PC-3 (cell line): ENCODE measurements around the gene ZNF432. TPM values are rescaled to one million over a fixed set of nuclear protein-coding genes. Genes with fewer than 3 reads are reported as not detected.
A peak's percentile ranks its signal among the peaks of the same experiment; 100 is the strongest.

Source experiments
- ATAC-seq: fragments of 200-7000 bp; cut with Tn5 transposase; 2 replicates; pipeline ENCODE4 v1.9.1; 2020; ENCODE audit warnings: mild to moderate bottlenecking, moderate library complexity
- BruUV-seq: library from RNA; stranded (reverse); fragments of 400-500 nt; replicated peaks from 2 replicates; lab custom pipeline; 2021; lab: Mats Ljungman, UMichigan
- CTCF ChIA-PET: fragments of 300-600 bp; sonication (Branson Sonifier 250); formaldehyde crosslinking; loops from one replicate; lab custom pipeline; 2022; ENCODE audit warnings: antibody characterized with exemption; lab: Charles Lee
- POLR2A ChIA-PET: fragments of 300-600 bp; sonication (Branson Sonifier 250); formaldehyde crosslinking; loops from one replicate; lab custom pipeline; 2022; ENCODE audit warnings: antibody characterized with exemption; ENCODE audit not compliant: unreplicated experiment; lab: Charles Lee
- DNase-seq: peaks from one replicate; pipeline ENCODE4 v3.0.0-alpha.2; 2015
- H2AFZ ChIP-seq: fragments of 300-600 bp; sonication (generic); 2 replicates; pipeline ENCODE4 v1.6.0; 2016; ENCODE audit warnings: antibody characterized with exemption, low read length
- H3F3A ChIP-seq: fragments of 300-600 bp; sonication (generic); one replicate; pipeline ENCODE4 v1.6.0; 2017; ENCODE audit warnings: antibody characterized with exemption, low read length, control low read depth, mild to moderate bottlenecking; ENCODE audit not compliant: unreplicated experiment
- H3K27ac ChIP-seq: fragments of 300-600 bp; sonication (generic); 2 replicates; pipeline ENCODE4 v1.5.1; 2016; ENCODE audit warnings: mild to moderate bottlenecking, low read length
- H3K27me3 ChIP-seq: fragments of 300-600 bp; sonication (generic); 2 replicates; pipeline ENCODE4 v1.6.1; 2016; ENCODE audit warnings: low read length, mixed read lengths
- H3K36me3 ChIP-seq: fragments of 300-600 bp; sonication (generic); 2 replicates; pipeline ENCODE4 v1.6.1; 2016; ENCODE audit warnings: low read depth, mixed run types, low read length, mixed read lengths
- H3K4me1 ChIP-seq: fragments of 300-600 bp; sonication (generic); 2 replicates; pipeline ENCODE4 v1.5.1; 2016; ENCODE audit warnings: low read length; ENCODE audit not compliant: insufficient read depth
- H3K4me2 ChIP-seq: fragments of 300-600 bp; sonication (generic); 2 replicates; pipeline ENCODE4 v1.6.0; 2016; ENCODE audit warnings: low read length
- H3K4me3 ChIP-seq: fragments of 300-600 bp; sonication (generic); 2 replicates; pipeline ENCODE4 v1.5.1; 2016; ENCODE audit warnings: mild to moderate bottlenecking, low read length, mixed read lengths
- H3K79me2 ChIP-seq: fragments of 300-600 bp; sonication (generic); 2 replicates; pipeline ENCODE4 v1.6.1; 2017; ENCODE audit warnings: low read length, mixed read lengths
- H3K9ac ChIP-seq: fragments of 300-600 bp; sonication (generic); 2 replicates; pipeline ENCODE4 v1.6.0; 2016; ENCODE audit warnings: mild to moderate bottlenecking, low read length
- H3K9me2 ChIP-seq: fragments of 300-600 bp; sonication (generic); replicated peaks from 2 replicates; pipeline ENCODE4 v1.6.1; 2016; ENCODE audit warnings: mixed run types, low read length, mixed read lengths
- H3K9me3 ChIP-seq: fragments of 300-600 bp; sonication (generic); 2 replicates; pipeline ENCODE4 v1.6.1; 2016; ENCODE audit warnings: low read length, mixed read lengths
- H4K20me1 ChIP-seq: fragments of 300-600 bp; sonication (generic); 2 replicates; pipeline ENCODE4 v1.6.1; 2016; ENCODE audit warnings: low read length, mixed read lengths
- CTCF ChIP-seq: fragments of 300-600 bp; sonication (generic); conservative IDR thresholded peaks from 2 replicates; pipeline ENCODE4 v1.5.1; 2017; ENCODE audit warnings: antibody characterized with exemption, low read depth, mild to moderate bottlenecking, low read length
- EZH2 ChIP-seq: fragments of 300-600 bp; sonication (generic); IDR thresholded peaks from one replicate; pipeline ENCODE4 v1.6.1; 2017; ENCODE audit warnings: antibody characterized with exemption, mild to moderate bottlenecking, low read length; ENCODE audit not compliant: unreplicated experiment
- EZH2phosphoT487 ChIP-seq: fragments of 300-600 bp; sonication (generic); IDR thresholded peaks from 2 replicates; pipeline ENCODE4 v1.6.1; 2018; ENCODE audit warnings: mild to moderate bottlenecking, antibody characterized with exemption, low read length, borderline replicate concordance
- intact Hi-C: fragments of 100-400 bp; cut with micrococcal nuclease; formaldehyde crosslinking; loops from 2 replicates; pipeline ENCODE4 v1.9.0; 2023
- total RNA-seq: library from RNA; depleted of rRNA; stranded (reverse); fragments of >200 nt; gene quantifications from 2 replicates; pipeline ENCODE4 v1.2.3, GENCODE V29; 2014

ZNF432 gene
- total RNA-seq, 1 experiment from 2014 or later = 6.4 TPM

- intact Hi-C loops = loop anchor here (2.0 kb wide), 1 partner anchor 142 kb away; no protein-coding TSS in a partner anchor
- peaks cover 58% of the 10 kb centered on the region for H3K9me3 ChIP-seq
- ChIA-PET POLR2A (interaction anchor here (0.7 kb wide), 1 partner anchor 158 kb away, joined by 3 read pairs; no protein-coding TSS in a partner anchor), CTCF (interaction anchor here (0.7 kb wide), 1 partner anchor 143 kb away, joined by 3 read pairs; no protein-coding TSS in a partner anchor)
- H3K27ac ChIP-seq = no peak overlapping the region
- H3F3A ChIP-seq = no peaks in the 10 kb centered on the region
- ATAC-seq = peak; percentile 32
- H3K27me3 ChIP-seq = no peaks in the 10 kb centered on the region
- H3K4me3 ChIP-seq = peak overlapping the region; percentile 98
- peak overlapping the region; percentile 94 for H2AFZ ChIP-seq
- H3K4me1 ChIP-seq = no peaks in the 10 kb centered on the region
- peaks cover 44% of the 10 kb centered on the region for H3K79me2 ChIP-seq
- H3K4me2 ChIP-seq = peak overlapping the region; percentile 94
- TF ChIP-seq EZH2phosphoT487 (no peak), CTCF (no peak), EZH2 (no peak)
- peak; percentile 9 for DNase-seq
- H3K9ac ChIP-seq = peak overlapping the region; percentile 90
- H3K9me2 ChIP-seq = no peaks in the 10 kb centered on the region
- peaks cover 50% of the 10 kb centered on the region for H3K36me3 ChIP-seq
- BruUV-seq = no TSS peak
- no peaks in the 10 kb centered on the region for H4K20me1 ChIP-seq
Measured at GRCh38 chr19:52094526-52095130, 46.0 kb upstream of the ZNF432 start.

GRCh38 chr19:52086481-52086880, 37.8 kb upstream of the ZNF432 start:
- no peak overlapping the region for H3K4me3 ChIP-seq
- DNase-seq (no peak), ATAC-seq (no peak)
- CTCF ChIA-PET = no interaction called here
- no peaks in the 10 kb centered on the region for H4K20me1 ChIP-seq
- H3K79me2 ChIP-seq = peaks cover 9% of the 10 kb centered on the region
- no peak overlapping the region for H2AFZ ChIP-seq
- POLR2A ChIA-PET = no interaction called here
- no peak overlapping the region for H3K9ac ChIP-seq
- no peak overlapping the region for H3K27ac ChIP-seq
- intact Hi-C loops = no loop called here
- H3F3A ChIP-seq = no peaks in the 10 kb centered on the region
- no peaks in the 10 kb centered on the region for H3K27me3 ChIP-seq
- no peak overlapping the region for H3K4me2 ChIP-seq
- no peaks in the 10 kb centered on the region for H3K9me2 ChIP-seq
- no TSS peak for BruUV-seq
- peaks cover 97% of the 10 kb centered on the region for H3K36me3 ChIP-seq
- no peaks in the 10 kb centered on the region for H3K4me1 ChIP-seq
- TF ChIP-seq EZH2phosphoT487 (no peak), EZH2 (no peak), CTCF (no peak)
- H3K9me3 ChIP-seq = peaks cover 86% of the 10 kb centered on the region

GRCh38 chr19:52070496-52070895, 21.9 kb upstream of the ZNF432 start:
- Histone ChIP-seq H3F3A (no peaks in the 10 kb centered on the region), H3K4me1 (no peaks in the 10 kb centered on the region), H3K79me2 (no peaks in the 10 kb centered on the region), H3K27me3 (no peaks in the 10 kb centered on the region), H2AFZ (no peak overlapping the region), H3K4me3 (no peak overlapping the region; the same call in 1 of the 2 replicates), H3K36me3 (peaks cover 99% of the 10 kb centered on the region), H3K9me3 (peaks cover 85% of the 10 kb centered on the region), H3K9me2 (no peaks in the 10 kb centered on the region), H4K20me1 (no peaks in the 10 kb centered on the region), H3K9ac (no peak overlapping the region), H3K4me2 (no peak overlapping the region), H3K27ac (no peak overlapping the region; the same call in 1 of the 2 replicates)
- intact Hi-C loops = no loop called here
- TF ChIP-seq EZH2phosphoT487 (no peak), CTCF (no peak), EZH2 (no peak)
- POLR2A ChIA-PET = no interaction called here
- CTCF ChIA-PET = no interaction called here
- peak; percentile 40 for ATAC-seq
- no TSS peak for BruUV-seq
- DNase-seq = peak; percentile 63
